ENCODE results near the gene CXCL9.
"Not testable (repeated sequence)": the region's sequence is repeated elsewhere in the genome, so short reads cannot be mapped to it uniquely, and the experiment has no call there.

- TF ChIP-seq, protein P1, sequence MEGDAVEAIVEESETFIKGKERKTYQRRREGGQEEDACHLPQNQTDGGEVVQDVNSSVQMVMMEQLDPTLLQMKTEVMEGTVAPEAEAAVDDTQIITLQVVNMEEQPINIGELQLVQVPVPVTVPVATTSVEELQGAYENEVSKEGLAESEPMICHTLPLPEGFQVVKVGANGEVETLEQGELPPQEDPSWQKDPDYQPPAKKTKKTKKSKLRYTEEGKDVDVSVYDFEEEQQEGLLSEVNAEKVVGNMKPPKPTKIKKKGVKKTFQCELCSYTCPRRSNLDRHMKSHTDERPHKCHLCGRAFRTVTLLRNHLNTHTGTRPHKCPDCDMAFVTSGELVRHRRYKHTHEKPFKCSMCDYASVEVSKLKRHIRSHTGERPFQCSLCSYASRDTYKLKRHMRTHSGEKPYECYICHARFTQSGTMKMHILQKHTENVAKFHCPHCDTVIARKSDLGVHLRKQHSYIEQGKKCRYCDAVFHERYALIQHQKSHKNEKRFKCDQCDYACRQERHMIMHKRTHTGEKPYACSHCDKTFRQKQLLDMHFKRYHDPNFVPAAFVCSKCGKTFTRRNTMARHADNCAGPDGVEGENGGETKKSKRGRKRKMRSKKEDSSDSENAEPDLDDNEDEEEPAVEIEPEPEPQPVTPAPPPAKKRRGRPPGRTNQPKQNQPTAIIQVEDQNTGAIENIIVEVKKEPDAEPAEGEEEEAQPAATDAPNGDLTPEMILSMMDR (conservative IDR thresholded peaks at IDR 0.05): not testable (repeated sequence)
- TF ChIP-seq EZH2 (IDR thresholded peaks at IDR 0.05; ENCODE audit: low read depth): not testable (repeated sequence)
Observed at GRCh38 chr4:76044686-76045085, 37.4 kb upstream of the CXCL9 start.

Measured in PC-9 (cell line).